Measurements from ENCODE around the gene ARHGEF28.

Gene ARHGEF28

DNA sequence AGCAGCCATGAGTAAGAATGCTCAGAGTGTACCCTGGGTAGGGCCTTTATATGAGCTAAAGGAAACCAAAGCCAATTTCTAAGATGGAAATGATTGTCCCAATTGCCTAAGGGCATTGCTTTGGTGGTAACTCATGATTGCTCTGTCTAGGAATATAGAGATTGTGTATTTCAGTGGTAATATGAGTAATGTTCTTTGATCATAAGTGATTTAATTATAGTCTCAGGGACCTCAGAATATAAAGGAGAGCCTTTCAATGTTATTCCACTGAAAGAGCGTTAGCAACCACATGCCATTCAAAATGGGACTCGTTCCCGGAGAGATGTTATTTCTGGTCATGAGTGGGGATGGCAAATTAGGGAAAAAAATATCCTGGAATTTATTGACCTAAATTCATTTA lies 340.5 kb downstream of the ARHGEF28 start:
- no peaks in the 10 kb centered on the region for H3K9me2 ChIP-seq (replicated peaks; ENCODE audit: insufficient read depth, low read length)
- no peaks in the 10 kb centered on the region for H3K4me1 ChIP-seq (ENCODE audit: low read length)
- no peaks in the 10 kb centered on the region for H4K20me1 ChIP-seq (ENCODE audit: insufficient read depth, low read length)
- no peak for DNase-seq
- H3F3A ChIP-seq (ENCODE audit: insufficient read depth, low read length): no peaks in the 10 kb centered on the region
- H3K79me2 ChIP-seq (ENCODE audit: low read length): no peaks in the 10 kb centered on the region
- no peaks in the 10 kb centered on the region for H3K27me3 ChIP-seq (replicated peaks; ENCODE audit: insufficient read depth, low read length)
- no peaks in the 10 kb centered on the region for H3K36me3 ChIP-seq (replicated peaks; ENCODE audit: insufficient read depth, low read length)
- TF ChIP-seq EZH2 (optimal IDR thresholded peaks at IDR 0.05; ENCODE audit: low read depth, low read length): no peak
- no peak for TF ChIP-seq CTCF (IDR thresholded peaks at IDR 0.05; ENCODE audit: low read length)
- no peak for TF ChIP-seq EZH2phosphoT487 (IDR thresholded peaks at IDR 0.05; ENCODE audit: low read length)
- H3K9me3 ChIP-seq (replicated peaks; ENCODE audit: insufficient read depth, low read length): no peaks in the 10 kb centered on the region
- H3K4me3 ChIP-seq (ENCODE audit: low read length): no peak overlapping the region
- H3K9ac ChIP-seq (ENCODE audit: low read length): no peak overlapping the region
- no peak overlapping the region for H2AFZ ChIP-seq (ENCODE audit: low read length)
- H3K4me2 ChIP-seq (ENCODE audit: low read depth, low read length): no peak overlapping the region
- no peak overlapping the region for H3K27ac ChIP-seq (ENCODE audit: low read length)

- Histone ChIP-seq H3K9ac (ENCODE audit: low read length) (no peak overlapping the region), H3K9me2 (replicated peaks; ENCODE audit: insufficient read depth, low read length) (no peaks in the 10 kb centered on the region), H3K27me3 (replicated peaks; ENCODE audit: insufficient read depth, low read length) (no peaks in the 10 kb centered on the region), H2AFZ (ENCODE audit: low read length) (no peak overlapping the region), H3K4me2 (ENCODE audit: low read depth, low read length) (no peak overlapping the region), H3K36me3 (replicated peaks; ENCODE audit: insufficient read depth, low read length) (no peaks in the 10 kb centered on the region), H4K20me1 (ENCODE audit: insufficient read depth, low read length) (no peaks in the 10 kb centered on the region), H3K4me1 (ENCODE audit: low read length) (no peaks in the 10 kb centered on the region), H3K9me3 (replicated peaks; ENCODE audit: insufficient read depth, low read length) (no peaks in the 10 kb centered on the region), H3F3A (ENCODE audit: insufficient read depth, low read length) (no peaks in the 10 kb centered on the region), H3K79me2 (ENCODE audit: low read length) (no peaks in the 10 kb centered on the region), H3K4me3 (ENCODE audit: low read length) (no peak overlapping the region), H3K27ac (ENCODE audit: low read length) (no peak overlapping the region)
- DNase-seq: no peak
- no peak for TF ChIP-seq EZH2phosphoT487 (IDR thresholded peaks at IDR 0.05; ENCODE audit: low read length)
- no peak for TF ChIP-seq EZH2 (optimal IDR thresholded peaks at IDR 0.05; ENCODE audit: low read depth, low read length)
- no peak for TF ChIP-seq CTCF (IDR thresholded peaks at IDR 0.05; ENCODE audit: low read length)
Observed at GRCh38 chr5:73967347-73967746, 341.4 kb downstream of the ARHGEF28 start.

DNA sequence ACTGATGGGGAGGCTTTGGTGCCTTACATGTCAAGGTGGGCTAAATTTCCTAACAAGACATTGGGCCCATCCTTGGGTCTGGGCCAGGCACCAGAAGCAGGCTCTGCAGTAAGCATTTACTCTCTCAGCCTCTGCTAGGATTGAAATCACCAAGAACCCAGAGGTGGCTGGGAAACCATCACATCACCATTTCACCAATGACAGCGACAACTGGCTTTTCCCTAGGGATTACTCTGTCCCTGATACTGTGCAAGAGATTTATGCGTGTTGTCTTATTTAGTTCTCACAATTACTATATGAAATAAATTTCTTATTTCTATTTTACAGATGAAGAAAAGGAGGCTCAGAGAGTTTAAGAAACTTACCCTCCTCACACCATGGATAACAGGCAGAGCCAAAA lies 342.2 kb downstream of the ARHGEF28 start:
- Histone ChIP-seq H2AFZ (ENCODE audit: low read length) (no peak overlapping the region), H3K4me2 (ENCODE audit: low read depth, low read length) (no peak overlapping the region), H3K9ac (ENCODE audit: low read length) (no peak overlapping the region), H3K9me3 (replicated peaks; ENCODE audit: insufficient read depth, low read length) (no peaks in the 10 kb centered on the region), H3K27ac (ENCODE audit: low read length) (no peak overlapping the region), H4K20me1 (ENCODE audit: insufficient read depth, low read length) (no peaks in the 10 kb centered on the region), H3K27me3 (replicated peaks; ENCODE audit: insufficient read depth, low read length) (no peaks in the 10 kb centered on the region), H3K79me2 (ENCODE audit: low read length) (no peaks in the 10 kb centered on the region), H3K4me3 (ENCODE audit: low read length) (no peak overlapping the region), H3K4me1 (ENCODE audit: low read length) (no peaks in the 10 kb centered on the region), H3K36me3 (replicated peaks; ENCODE audit: insufficient read depth, low read length) (no peaks in the 10 kb centered on the region), H3K9me2 (replicated peaks; ENCODE audit: insufficient read depth, low read length) (no peaks in the 10 kb centered on the region), H3F3A (ENCODE audit: insufficient read depth, low read length) (no peaks in the 10 kb centered on the region)
- DNase-seq: no peak
- no peak for TF ChIP-seq EZH2phosphoT487 (IDR thresholded peaks at IDR 0.05; ENCODE audit: low read length)
- no peak for TF ChIP-seq CTCF (IDR thresholded peaks at IDR 0.05; ENCODE audit: low read length)
- TF ChIP-seq EZH2 (optimal IDR thresholded peaks at IDR 0.05; ENCODE audit: low read depth, low read length): no peak
